Choroid plexus epithelial cell (primary cell): ENCODE results near the gene UBAP2L.
A peak's percentile ranks its signal among the peaks of the same experiment; 100 is the strongest.
"Not testable (repeated sequence)": the region's sequence is repeated elsewhere in the genome, so short reads cannot be mapped to it uniquely, and the experiment has no call there.

Experiments
- DNase-seq: peaks from one replicate; pipeline ENCODE4 v3.0.0-alpha.2; 2010; ENCODE audit warnings: low read depth
- H3K4me3 ChIP-seq: 2 replicates; pipeline ENCODE4 v1.5.1; 2011; ENCODE audit warnings: low read depth, mild to moderate bottlenecking, control low read depth, low read length, moderate library complexity
- TF ChIP-seq, protein P1 (sequence below): conservative IDR thresholded peaks from 2 replicates; pipeline ENCODE4 v1.5.1; 2011; ENCODE audit warnings: low read depth, mild to moderate bottlenecking, control low read depth, inconsistent platforms, low read length, moderate library complexity

Gene UBAP2L

DNA sequence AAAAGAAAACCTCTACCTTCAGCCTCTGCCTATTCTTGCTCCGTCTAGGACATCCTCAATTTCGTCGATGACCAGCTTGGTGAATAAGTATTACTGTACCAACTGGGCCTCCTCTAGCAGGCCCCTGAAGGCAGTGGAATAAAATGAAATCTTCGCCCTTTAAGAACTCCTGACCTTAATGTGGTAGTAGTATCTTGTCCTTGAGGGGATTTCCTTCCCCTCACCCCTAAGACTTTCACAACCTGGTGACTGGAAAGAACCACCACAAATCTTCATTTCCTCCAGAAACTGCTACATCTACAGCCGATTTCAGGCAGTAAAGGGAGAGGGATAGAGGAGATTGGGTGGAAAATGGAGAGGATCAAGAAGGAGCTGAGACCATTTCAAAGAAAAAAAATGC is 50.1 kb downstream of the UBAP2L start:
- TF ChIP-seq, protein P1, sequence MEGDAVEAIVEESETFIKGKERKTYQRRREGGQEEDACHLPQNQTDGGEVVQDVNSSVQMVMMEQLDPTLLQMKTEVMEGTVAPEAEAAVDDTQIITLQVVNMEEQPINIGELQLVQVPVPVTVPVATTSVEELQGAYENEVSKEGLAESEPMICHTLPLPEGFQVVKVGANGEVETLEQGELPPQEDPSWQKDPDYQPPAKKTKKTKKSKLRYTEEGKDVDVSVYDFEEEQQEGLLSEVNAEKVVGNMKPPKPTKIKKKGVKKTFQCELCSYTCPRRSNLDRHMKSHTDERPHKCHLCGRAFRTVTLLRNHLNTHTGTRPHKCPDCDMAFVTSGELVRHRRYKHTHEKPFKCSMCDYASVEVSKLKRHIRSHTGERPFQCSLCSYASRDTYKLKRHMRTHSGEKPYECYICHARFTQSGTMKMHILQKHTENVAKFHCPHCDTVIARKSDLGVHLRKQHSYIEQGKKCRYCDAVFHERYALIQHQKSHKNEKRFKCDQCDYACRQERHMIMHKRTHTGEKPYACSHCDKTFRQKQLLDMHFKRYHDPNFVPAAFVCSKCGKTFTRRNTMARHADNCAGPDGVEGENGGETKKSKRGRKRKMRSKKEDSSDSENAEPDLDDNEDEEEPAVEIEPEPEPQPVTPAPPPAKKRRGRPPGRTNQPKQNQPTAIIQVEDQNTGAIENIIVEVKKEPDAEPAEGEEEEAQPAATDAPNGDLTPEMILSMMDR: no peak
- no peak overlapping the region for H3K4me3 ChIP-seq
- no peak for DNase-seq

DNA sequence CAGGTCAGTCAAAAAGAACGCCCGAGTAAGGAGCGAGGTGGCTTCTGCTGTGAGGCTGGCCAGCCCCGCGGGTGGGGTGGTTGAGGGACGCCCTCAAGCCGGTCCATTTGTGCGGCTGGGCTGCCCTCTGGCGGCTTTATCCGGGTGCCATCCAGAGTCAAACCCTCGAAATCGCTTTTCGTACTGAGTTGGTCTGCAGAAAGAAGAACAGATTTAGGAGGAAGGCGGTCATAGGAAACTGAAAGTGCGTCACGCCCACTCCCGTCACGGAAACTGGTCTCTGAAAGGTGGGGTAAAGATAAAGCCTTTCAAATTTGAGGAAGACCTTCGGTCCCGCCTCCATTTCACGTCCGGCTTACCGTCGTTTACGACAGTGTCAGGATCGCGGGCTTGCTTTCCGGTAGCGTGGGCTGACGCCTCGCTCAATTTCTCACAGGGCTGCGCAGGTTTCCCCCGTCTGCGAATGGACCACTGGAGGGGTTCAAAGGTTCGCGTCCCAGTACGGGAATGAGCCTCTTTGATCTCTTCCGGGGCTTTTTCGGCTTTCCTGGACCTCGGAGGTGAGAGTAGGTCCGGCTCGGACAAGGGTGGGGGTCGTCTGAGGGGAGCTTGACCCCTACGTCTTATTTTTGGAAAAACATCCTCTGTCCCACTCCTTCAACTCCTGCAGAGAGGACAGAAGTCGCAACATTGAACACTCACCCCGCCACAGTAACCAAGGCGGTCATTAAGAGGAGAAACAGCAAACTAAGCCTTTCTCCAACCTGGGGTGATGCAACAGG is 51.7 kb downstream of the UBAP2L start, which contains the start of gene HAX1:
Gene HAX1, plus strand, starts transcription at position 413 of the 782 bp plus-strand sequence. Its CDS starts 95 bp downstream, at position 508.
- peak within 1 kb of the TSS; percentile 92 for H3K4me3 ChIP-seq
- TF ChIP-seq, protein P1: peak; percentile 81
- DNase-seq: peak; percentile 97

DNA sequence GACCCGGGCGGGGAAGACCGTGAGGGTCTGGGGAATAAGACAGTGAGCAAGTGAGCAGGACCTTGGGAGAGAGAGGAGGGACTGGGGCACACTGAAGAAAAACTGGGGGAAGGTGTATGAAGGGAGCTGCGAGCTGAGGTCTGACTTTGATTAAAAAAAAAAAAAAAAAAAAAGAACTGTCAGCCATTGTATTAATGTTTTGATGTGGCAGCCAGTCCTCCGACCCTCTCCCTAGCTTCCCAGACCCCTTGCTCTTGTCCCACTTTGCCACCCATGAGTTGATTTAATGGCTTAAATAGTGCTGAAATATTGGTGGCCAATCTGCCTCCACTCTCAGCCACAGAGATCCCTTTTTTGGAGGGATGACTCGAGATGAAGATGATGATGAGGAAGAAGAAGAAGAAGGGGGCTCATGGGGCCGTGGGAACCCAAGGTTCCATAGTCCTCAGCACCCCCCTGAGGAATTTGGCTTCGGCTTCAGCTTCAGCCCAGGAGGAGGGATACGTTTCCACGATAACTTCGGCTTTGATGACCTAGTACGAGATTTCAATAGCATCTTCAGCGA is 52.3 kb downstream of the UBAP2L start:
- TF ChIP-seq, protein P1: no peak
- no peak for DNase-seq
- peak overlapping the region; percentile 92 for H3K4me3 ChIP-seq

DNA sequence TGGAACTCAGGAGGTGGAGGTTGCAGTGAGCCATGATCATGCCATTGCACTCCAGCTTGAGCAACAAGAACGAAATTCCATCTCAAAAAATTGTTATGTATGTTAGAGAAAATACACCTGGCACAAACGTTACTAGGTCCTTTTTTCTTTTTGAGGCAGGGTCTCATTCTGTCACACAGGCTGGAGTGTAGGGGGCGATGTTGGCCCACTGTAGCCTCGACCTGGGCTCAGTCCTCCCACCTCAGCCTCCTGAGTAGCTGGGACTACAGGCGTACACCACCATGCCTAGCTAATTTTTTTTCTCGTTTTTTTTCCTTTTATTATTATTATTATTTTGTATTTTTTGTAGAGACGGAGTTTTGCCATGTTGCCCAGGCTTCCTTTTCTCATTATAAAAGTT is 56.0 kb downstream of the UBAP2L start:
- TF ChIP-seq, protein P1: peak; percentile 41
- DNase-seq: no peak
- no peak overlapping the region for H3K4me3 ChIP-seq

DNA sequence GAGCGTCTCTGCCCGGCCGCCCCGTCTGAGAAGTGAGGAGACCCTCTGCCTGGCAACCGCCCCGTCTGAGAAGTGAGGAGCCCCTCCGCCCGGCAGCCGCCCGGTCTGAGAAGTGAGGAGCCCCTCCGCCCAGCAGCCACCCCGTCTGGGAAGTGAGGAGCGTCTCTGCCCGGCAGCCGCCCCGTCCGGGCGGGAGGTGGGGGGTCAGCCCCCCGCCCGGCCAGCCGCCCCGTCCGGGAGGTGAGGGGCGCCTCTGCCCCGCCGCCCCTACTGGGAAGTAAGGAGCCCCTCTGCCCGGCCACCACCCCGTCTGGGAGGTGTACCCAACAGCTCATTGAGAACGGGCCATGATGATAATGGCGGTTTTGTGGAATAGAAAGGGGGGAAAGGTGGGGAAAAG is 66.8 kb downstream of the UBAP2L start:
- not testable (repeated sequence) for DNase-seq

DNA sequence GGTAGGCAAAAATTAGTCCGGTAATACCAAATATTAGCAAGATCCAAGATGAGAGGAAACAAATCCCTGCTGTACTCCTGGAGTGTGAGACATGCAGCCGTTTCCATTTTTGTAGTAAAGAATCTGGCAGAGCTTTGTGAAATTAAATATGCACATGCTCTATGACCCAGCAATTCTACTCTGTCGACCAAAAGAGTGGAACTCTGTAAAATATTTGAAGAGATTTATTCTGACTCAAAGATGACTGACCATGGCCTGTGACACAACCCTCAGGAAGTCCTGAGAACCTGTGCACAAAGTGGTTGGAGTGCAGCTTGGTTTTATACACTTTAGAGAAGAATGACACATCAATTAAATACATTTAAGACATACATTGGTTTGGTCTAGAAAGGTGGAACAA is 67.9 kb downstream of the UBAP2L start:
- TF ChIP-seq, protein P1: no peak

More for the DNA sequence above, 66.8 kb downstream of the UBAP2L start:
- not testable (repeated sequence) for H3K4me3 ChIP-seq

DNA sequence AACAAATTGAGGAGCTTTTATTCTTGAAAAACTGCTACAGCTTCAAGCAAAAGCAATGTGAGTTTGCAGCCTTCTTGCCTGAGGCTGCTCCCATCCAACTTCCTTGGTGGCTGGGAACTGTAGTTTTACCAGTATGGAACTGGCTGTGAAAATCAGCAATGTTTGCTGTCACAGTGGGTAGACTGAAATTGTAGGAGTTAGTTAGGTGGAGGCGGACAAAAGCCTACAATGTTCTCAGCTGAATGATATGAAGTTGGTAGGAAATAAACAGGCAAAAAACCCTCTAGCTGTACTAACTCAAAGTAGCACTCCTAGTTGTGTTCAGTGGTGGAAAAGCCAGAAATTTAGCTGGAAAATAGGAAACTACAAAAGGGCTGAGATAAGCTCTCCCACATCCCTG is 70.2 kb downstream of the UBAP2L start:
- no peak for DNase-seq
- TF ChIP-seq, protein P1: no peak
- H3K4me3 ChIP-seq: no peak overlapping the region

More for the DNA sequence above, 67.9 kb downstream of the UBAP2L start:
- H3K4me3 ChIP-seq: no peak overlapping the region
- no peak for DNase-seq
